Lower leg skin (tissue), 4 donors: Measurements from ENCODE around the gene HMSD. TPM values are rescaled to one million over a fixed set of nuclear protein-coding genes. Genes with fewer than 3 reads are reported as not detected.
A peak's percentile ranks its signal among the peaks of the same experiment; 100 is the strongest.

Experiments
- DNase-seq, 2 donors: peaks; one replicate each; pipeline ENCODE4 v3.0.0-alpha.2; 2019; ENCODE audit warnings: low spot score in 2 of 2
- H3K4me3 ChIP-seq: fragments of 200-600 bp; sonication (generic); 2 replicates; pipeline ENCODE4 v1.5.1; 2017; ENCODE audit warnings: mild to moderate bottlenecking, low read depth; ENCODE audit not compliant: poor library complexity, severe bottlenecking
- CTCF ChIP-seq, 3 donors: fragments of 450-650 bp; IDR thresholded peaks; one replicate each; pipeline ENCODE4 v1.5.1; 2016; ENCODE audit warnings: antibody characterized with exemption in 3 of 3, mild to moderate bottlenecking in 3 of 3, moderate library complexity in 2 of 3
- POLR2A ChIP-seq, 2 donors: fragments of 450-650 bp; IDR thresholded peaks; one replicate each; pipeline ENCODE4 v1.6.1; 2016 to 2017; ENCODE audit warnings: antibody characterized with exemption in 2 of 2, mild to moderate bottlenecking in 1 of 2, moderate library complexity in 1 of 2
- WGBS, 2 donors: methylation state at CpG; one replicate each; pipeline ENCODE4 v1.1.5; 2018; 5-methylcytosine and 5-hydroxymethylcytosine counted together
- intact Hi-C: fragments of 100-400 bp; cut with DNase I; formaldehyde crosslinking; loops from one replicate; pipeline ENCODE4 v1.15.0; 2023; ENCODE audit warnings: low total_unique reads
- total RNA-seq, 4 donors: library from RNA; depleted of rRNA; stranded (reverse); fragments of >200 nt; gene quantifications; one replicate each; pipeline ENCODE4 v1.1.0, GENCODE V29; 2016

The HMSD gene
- total RNA-seq, 4 donors from 2014 or later, result 0.65 TPM; not detected in 3

- TF ChIP-seq POLR2A (IDR thresholded peaks at IDR 0.05), result no peak
- TF ChIP-seq CTCF (IDR thresholded peaks at IDR 0.05), result no peak
- no peak overlapping the region for H3K4me3 ChIP-seq
- intact Hi-C loops, result no loop called here
- no peak for DNase-seq
- WGBS, 2 donors, result 76 to 78% methylated on average over 5 of the region's 5 CpGs
Measured at GRCh38 chr18:63961435-63961980, 12.4 kb downstream of the HMSD start.

- intact Hi-C loops, result no loop called here
- no peak overlapping the region for H3K4me3 ChIP-seq
- no peak for DNase-seq
- 27 to 28% methylated on average over 1 of the region's 1 CpG for WGBS, 2 donors
- TF ChIP-seq POLR2A (IDR thresholded peaks at IDR 0.05), result no peak
- no peak for TF ChIP-seq CTCF (IDR thresholded peaks at IDR 0.05)
Measured at GRCh38 chr18:63962137-63962536, 13.0 kb downstream of the HMSD start.

- TF ChIP-seq POLR2A (IDR thresholded peaks at IDR 0.05) (no peak), CTCF (IDR thresholded peaks at IDR 0.05) (peak in 1 of 3 donors; percentile 34)
- DNase-seq, result no peak
- 33 to 36% methylated on average over 1 of the region's 1 CpG for WGBS, 2 donors
- no peak overlapping the region for H3K4me3 ChIP-seq
- intact Hi-C loops, result no loop called here
Measured at GRCh38 chr18:63963615-63964256, 14.6 kb downstream of the HMSD start.

- no peak for TF ChIP-seq CTCF (IDR thresholded peaks at IDR 0.05)
- no peak for TF ChIP-seq POLR2A (IDR thresholded peaks at IDR 0.05)
- intact Hi-C loops, result no loop called here
- no peak overlapping the region for H3K4me3 ChIP-seq
- no peak for DNase-seq
Measured at GRCh38 chr18:63964908-63965307, 15.8 kb downstream of the HMSD start.

GRCh38 chr18:63965716-63966330, 16.7 kb downstream of the HMSD start:
- DNase-seq, result no peak
- H3K4me3 ChIP-seq, result no peak overlapping the region
- TF ChIP-seq POLR2A (IDR thresholded peaks at IDR 0.05) (no peak), CTCF (IDR thresholded peaks at IDR 0.05) (no peak)
- intact Hi-C loops, result no loop called here
- WGBS, 2 donors, result 74 to 85% methylated on average over 5 of the region's 5 CpGs
